Loucy (cell line): ENCODE data around the gene LHFPL2.

Experiments used
- CTCF ChIP-seq: fragments of 200-600 bp; sonication (generic); conservative IDR thresholded peaks from 2 replicates; pipeline ENCODE4 v1.5.1; 2014; ENCODE audit warnings: mild to moderate bottlenecking, antibody characterized with exemption, low read length
- EZH2phosphoT487 ChIP-seq: fragments of 200-600 bp; IDR thresholded peaks from 2 replicates; pipeline ENCODE4 v1.6.1; 2018; ENCODE audit warnings: antibody characterized with exemption, mild to moderate bottlenecking, moderate library complexity, borderline replicate concordance

- TF ChIP-seq CTCF (no peak), EZH2phosphoT487 (no peak)
These were observed 125.0 kb downstream of the LHFPL2 start for GRCh38 chr5:78523314-78524193.
